HG03442 (cell line): ENCODE data around the gene ARPP19.
"Not testable (repeated sequence)": the region's sequence is repeated elsewhere in the genome, so short reads cannot be mapped to it uniquely, and the experiment has no call there.

Experiments used
- ATAC-seq: cut with Tn5 transposase; IDR thresholded peaks from one replicate; pipeline ENCODE4 v1.9.1; 2021; ENCODE audit warnings: mild to moderate bottlenecking, moderate library complexity; ENCODE audit not compliant: unreplicated experiment

Gene ARPP19

GRCh38 chr15:52515343-52515742 lies 53.5 kb downstream of the ARPP19 start:
- ATAC-seq = no peak

- no peak for ATAC-seq
Measured at GRCh38 chr15:52514482-52514881, 54.3 kb downstream of the ARPP19 start.

- not testable (repeated sequence) for ATAC-seq
Measured at GRCh38 chr15:52512869-52513268, 56.0 kb downstream of the ARPP19 start.

- no peak for ATAC-seq
Measured at GRCh38 chr15:52511084-52511483, 57.7 kb downstream of the ARPP19 start.

- no peak for ATAC-seq
Measured at GRCh38 chr15:52509500-52510245, 59.2 kb downstream of the ARPP19 start.

GRCh38 chr15:52506549-52506948 lies 62.3 kb downstream of the ARPP19 start:
- ATAC-seq = no peak

GRCh38 chr15:52505151-52505550 lies 63.7 kb downstream of the ARPP19 start:
- ATAC-seq = no peak

GRCh38 chr15:52503788-52504496 lies 64.9 kb downstream of the ARPP19 start:
- peak; percentile 78 for ATAC-seq

- ATAC-seq = no peak
Measured at GRCh38 chr15:52502608-52503007, 66.2 kb downstream of the ARPP19 start.

GRCh38 chr15:52499506-52499905 lies 69.3 kb downstream of the ARPP19 start:
- ATAC-seq = no peak

GRCh38 chr15:52498706-52499105 lies 70.1 kb downstream of the ARPP19 start:
- ATAC-seq = no peak
